ENCODE results near the gene MGA.

The MGA gene

GRCh38 chr15:41659190-41659589, 1.0 kb upstream of the MGA start:
- no peak for DNase-seq (ENCODE audit: low read depth)

- no peak for DNase-seq (ENCODE audit: low read depth)
Measured at GRCh38 chr15:41659855-41660234, 360 bp upstream of the MGA start.

GRCh38 chr15:41661078-41661517, 893 bp downstream of the MGA start:
- DNase-seq (ENCODE audit: low read depth), result no peak

- DNase-seq (ENCODE audit: low read depth), result peak; percentile 52
Measured at GRCh38 chr15:41661518-41662225, 1.5 kb downstream of the MGA start.

- DNase-seq (ENCODE audit: low read depth), result no peak
Measured at GRCh38 chr15:41666353-41666920, 6.2 kb downstream of the MGA start.

GRCh38 chr15:41669701-41670100, 9.5 kb downstream of the MGA start:
- DNase-seq (ENCODE audit: low read depth), result no peak

- no peak for DNase-seq (ENCODE audit: low read depth)
Measured at GRCh38 chr15:41671656-41672648, 11.7 kb downstream of the MGA start.

GRCh38 chr15:41675337-41675736, 15.1 kb downstream of the MGA start:
- no peak for DNase-seq (ENCODE audit: low read depth)

GRCh38 chr15:41678742-41679141, 18.5 kb downstream of the MGA start:
- DNase-seq (ENCODE audit: low read depth), result no peak

GRCh38 chr15:41683955-41684354, 23.8 kb downstream of the MGA start:
- no peak for DNase-seq (ENCODE audit: low read depth)

GRCh38 chr15:41688671-41689070, 28.5 kb downstream of the MGA start:
- no peak for DNase-seq (ENCODE audit: low read depth)

- DNase-seq (ENCODE audit: low read depth), result no peak
Measured at GRCh38 chr15:41689083-41689482, 28.9 kb downstream of the MGA start.

GRCh38 chr15:41689834-41690233, 29.6 kb downstream of the MGA start:
- no peak for DNase-seq (ENCODE audit: low read depth)

GRCh38 chr15:41690636-41691035, 30.4 kb downstream of the MGA start:
- DNase-seq (ENCODE audit: low read depth), result no peak

- DNase-seq (ENCODE audit: low read depth), result no peak
Measured at GRCh38 chr15:41691471-41691870, 31.3 kb downstream of the MGA start.

GRCh38 chr15:41692049-41692448, 31.8 kb downstream of the MGA start:
- no peak for DNase-seq (ENCODE audit: low read depth)

GRCh38 chr15:41693757-41694156, 33.6 kb downstream of the MGA start:
- no peak for DNase-seq (ENCODE audit: low read depth)

- DNase-seq (ENCODE audit: low read depth), result no peak
Measured at GRCh38 chr15:41695750-41696436, 35.7 kb downstream of the MGA start.

GRCh38 chr15:41698779-41699178, 38.6 kb downstream of the MGA start:
- no peak for DNase-seq (ENCODE audit: low read depth)

GRCh38 chr15:41703120-41703519, 42.9 kb downstream of the MGA start:
- DNase-seq (ENCODE audit: low read depth), result no peak

- no peak for DNase-seq (ENCODE audit: low read depth)
Measured at GRCh38 chr15:41713047-41713446, 52.8 kb downstream of the MGA start.

- DNase-seq (ENCODE audit: low read depth), result no peak
Measured at GRCh38 chr15:41714291-41714690, 54.1 kb downstream of the MGA start.
